ENCODE data around the gene VAMP5. TPM values are rescaled to one million over a fixed set of nuclear protein-coding genes. Genes with fewer than 3 reads are reported as not detected.

Gene VAMP5
- total and polyA plus RNA-seq, 2 experiments from 2014 or later = 2.7 to 36.1 TPM

DNA sequence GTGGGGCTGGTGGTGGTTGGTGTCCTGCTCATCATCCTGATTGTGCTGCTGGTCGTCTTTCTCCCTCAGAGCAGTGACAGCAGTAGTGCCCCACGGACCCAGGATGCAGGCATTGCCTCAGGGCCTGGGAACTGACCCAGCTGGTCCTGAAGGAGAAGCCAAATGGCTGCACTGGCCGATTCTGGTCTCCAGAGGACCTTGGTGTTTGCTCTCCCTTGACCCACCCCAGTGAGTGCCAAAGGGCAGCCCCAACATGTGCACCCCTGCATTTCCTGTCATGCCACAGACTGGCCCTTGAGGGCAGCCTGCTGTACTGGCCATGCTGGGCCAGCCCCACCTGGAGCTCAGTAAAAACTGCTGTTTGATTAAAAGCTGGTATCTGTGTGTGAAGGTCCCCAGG is 8.8 kb downstream of the VAMP5 start:
- Histone ChIP-seq H3K4me3 (no peak overlapping the region), H3K9me2 (replicated peaks; ENCODE audit: insufficient read depth) (no peaks in the 10 kb centered on the region), H3K4me2 (no peak overlapping the region), H3K27me3 (no peaks in the 10 kb centered on the region), H4K20me1 (ENCODE audit: insufficient read depth, poor library complexity, severe bottlenecking) (peaks cover 5% of the 10 kb centered on the region), H3K4me1 (ENCODE audit: insufficient read depth) (peaks cover 14% of the 10 kb centered on the region), H3K79me2 (peaks cover 20% of the 10 kb centered on the region), H3K9me3 (ENCODE audit: low read depth) (no peaks in the 10 kb centered on the region), H2AFZ (no peak overlapping the region), H3K36me3 (replicated peaks; ENCODE audit: insufficient read depth, low read depth) (no peaks in the 10 kb centered on the region), H3K27ac (no peak overlapping the region)
- WGBS (ENCODE audit: low lambda C conversion rate, missing lambda C conversion rate) = 51% methylated on average over 3 of the region's 3 CpGs
- no peak for DNase-seq (ENCODE audit: low spot score)
- TF ChIP-seq EZH2 (IDR thresholded peaks at IDR 0.05; ENCODE audit: borderline replicate concordance) = no peak

DNA sequence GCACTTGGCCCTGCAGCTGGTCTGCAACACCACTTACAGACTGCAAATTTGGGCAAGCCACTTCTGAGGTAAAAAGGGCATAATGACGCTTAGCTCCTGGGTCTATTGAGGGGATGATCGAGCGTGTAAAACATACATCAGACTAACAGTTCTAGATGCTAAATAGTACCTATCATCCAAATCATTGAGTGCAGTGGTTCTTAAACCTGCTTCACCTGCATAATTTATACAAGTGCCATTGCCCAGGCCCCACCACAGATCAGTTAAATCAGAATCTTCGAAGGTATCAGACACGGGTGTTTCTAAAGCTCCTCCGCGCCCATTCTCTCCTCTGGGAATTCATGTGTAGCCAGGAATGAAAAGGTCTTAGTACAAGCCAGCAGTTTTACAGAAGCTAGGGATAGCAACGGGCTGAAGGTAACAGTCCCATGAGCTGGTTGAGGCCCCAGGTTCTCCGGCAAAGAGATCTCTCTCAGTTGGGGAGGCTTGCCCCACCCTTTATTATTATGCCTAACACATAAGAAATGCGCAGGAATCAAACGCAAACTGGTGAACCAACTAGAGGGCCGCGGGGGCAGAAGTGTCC is 10.6 kb downstream of the VAMP5 start:
- H3K9me3 ChIP-seq (ENCODE audit: low read depth) = no peaks in the 10 kb centered on the region
- peak overlapping the region; percentile 48 for H2AFZ ChIP-seq
- TF ChIP-seq, protein P1, sequence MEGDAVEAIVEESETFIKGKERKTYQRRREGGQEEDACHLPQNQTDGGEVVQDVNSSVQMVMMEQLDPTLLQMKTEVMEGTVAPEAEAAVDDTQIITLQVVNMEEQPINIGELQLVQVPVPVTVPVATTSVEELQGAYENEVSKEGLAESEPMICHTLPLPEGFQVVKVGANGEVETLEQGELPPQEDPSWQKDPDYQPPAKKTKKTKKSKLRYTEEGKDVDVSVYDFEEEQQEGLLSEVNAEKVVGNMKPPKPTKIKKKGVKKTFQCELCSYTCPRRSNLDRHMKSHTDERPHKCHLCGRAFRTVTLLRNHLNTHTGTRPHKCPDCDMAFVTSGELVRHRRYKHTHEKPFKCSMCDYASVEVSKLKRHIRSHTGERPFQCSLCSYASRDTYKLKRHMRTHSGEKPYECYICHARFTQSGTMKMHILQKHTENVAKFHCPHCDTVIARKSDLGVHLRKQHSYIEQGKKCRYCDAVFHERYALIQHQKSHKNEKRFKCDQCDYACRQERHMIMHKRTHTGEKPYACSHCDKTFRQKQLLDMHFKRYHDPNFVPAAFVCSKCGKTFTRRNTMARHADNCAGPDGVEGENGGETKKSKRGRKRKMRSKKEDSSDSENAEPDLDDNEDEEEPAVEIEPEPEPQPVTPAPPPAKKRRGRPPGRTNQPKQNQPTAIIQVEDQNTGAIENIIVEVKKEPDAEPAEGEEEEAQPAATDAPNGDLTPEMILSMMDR (IDR thresholded peaks at IDR 0.05; ENCODE audit: poor library complexity) = no peak
- TF ChIP-seq EZH2phosphoT487 (IDR thresholded peaks at IDR 0.05; ENCODE audit: low read depth, severe bottlenecking, unreplicated experiment) (no peak), EZH2 (IDR thresholded peaks at IDR 0.05; ENCODE audit: borderline replicate concordance) (no peak)
- peak overlapping the region; percentile 90 for H3K27ac ChIP-seq
- H3K9me2 ChIP-seq (replicated peaks; ENCODE audit: insufficient read depth) = no peaks in the 10 kb centered on the region
- H3K36me3 ChIP-seq (replicated peaks; ENCODE audit: insufficient read depth, low read depth) = no peaks in the 10 kb centered on the region
- WGBS (ENCODE audit: low lambda C conversion rate, missing lambda C conversion rate) = 27% methylated on average over 13 of the region's 13 CpGs
- no peak for DNase-seq (ENCODE audit: low spot score)
- H3K79me2 ChIP-seq = peaks cover 20% of the 10 kb centered on the region
- peak overlapping the region; percentile 81 for H3K4me2 ChIP-seq
- H4K20me1 ChIP-seq (ENCODE audit: insufficient read depth, poor library complexity, severe bottlenecking) = peaks cover 5% of the 10 kb centered on the region
- no peaks in the 10 kb centered on the region for H3K27me3 ChIP-seq
- peak overlapping the region; percentile 25 for H3K4me3 ChIP-seq
- H3K4me1 ChIP-seq (ENCODE audit: insufficient read depth) = peaks cover 10% of the 10 kb centered on the region

DNA sequence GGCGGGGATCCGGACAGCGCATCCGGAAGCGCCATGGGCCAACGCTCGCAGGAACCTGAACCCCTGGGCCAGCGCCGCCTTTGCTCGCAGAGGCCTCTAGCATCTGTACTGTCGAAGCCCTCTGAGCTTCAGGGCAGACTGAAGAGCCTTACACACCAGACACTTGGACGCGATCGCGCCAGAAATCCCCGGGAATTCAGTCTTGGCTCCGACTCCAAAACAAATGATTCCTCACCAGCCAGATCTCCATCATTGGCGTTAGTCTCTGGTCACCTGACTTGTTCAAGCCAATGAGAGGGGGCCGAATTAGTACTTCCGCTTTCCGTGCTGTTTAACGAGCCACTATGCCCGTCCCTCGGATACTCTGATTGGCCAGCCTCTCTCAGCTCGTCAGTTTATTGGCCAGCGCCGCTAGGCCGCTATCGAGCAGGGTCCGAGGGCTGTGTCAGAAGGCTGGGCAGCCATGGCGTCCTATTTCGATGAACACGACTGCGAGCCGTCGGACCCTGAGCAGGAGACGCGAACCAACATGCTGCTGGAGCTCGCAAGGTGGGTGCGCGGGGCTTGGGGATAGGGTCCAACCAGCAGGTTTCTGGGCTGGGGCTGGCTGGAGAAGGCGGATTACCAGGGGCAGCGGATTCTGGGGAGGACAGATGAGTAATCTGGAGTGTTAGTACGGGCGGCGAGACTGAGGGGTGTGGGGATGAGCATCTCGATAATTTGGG is 11.2 kb downstream of the VAMP5 start, which contains the start of gene RNF181:
RNF181 (plus strand) TSS at position 445 of the 725 bp plus-strand sequence; CDS start at position 464, 19 bp downstream.
- peaks cover 20% of the 10 kb centered on the region for H3K79me2 ChIP-seq
- H3K4me2 ChIP-seq = peak within 1 kb of the TSS; percentile 81
- TF ChIP-seq EZH2 (IDR thresholded peaks at IDR 0.05; ENCODE audit: borderline replicate concordance) (no peak), EZH2phosphoT487 (IDR thresholded peaks at IDR 0.05; ENCODE audit: low read depth, severe bottlenecking, unreplicated experiment) (no peak)
- peak within 1 kb of the TSS; percentile 48 for H2AFZ ChIP-seq
- H3K36me3 ChIP-seq (replicated peaks; ENCODE audit: insufficient read depth, low read depth) = no peaks in the 10 kb centered on the region
- peak within 1 kb of the TSS; percentile 42 for H3K4me3 ChIP-seq
- peaks cover 5% of the 10 kb centered on the region for H4K20me1 ChIP-seq (ENCODE audit: insufficient read depth, poor library complexity, severe bottlenecking)
- H3K27me3 ChIP-seq = no peaks in the 10 kb centered on the region
- no peaks in the 10 kb centered on the region for H3K9me2 ChIP-seq (replicated peaks; ENCODE audit: insufficient read depth)
- peak within 1 kb of the TSS; percentile 90 for H3K27ac ChIP-seq
- DNase-seq (ENCODE audit: low spot score) = peak; percentile 98
- H3K4me1 ChIP-seq (ENCODE audit: insufficient read depth) = peaks cover 7% of the 10 kb centered on the region
- under 1% methylated on average over 46 of the region's 47 CpGs for WGBS (ENCODE audit: low lambda C conversion rate, missing lambda C conversion rate)
- H3K9me3 ChIP-seq (ENCODE audit: low read depth) = no peaks in the 10 kb centered on the region

DNA sequence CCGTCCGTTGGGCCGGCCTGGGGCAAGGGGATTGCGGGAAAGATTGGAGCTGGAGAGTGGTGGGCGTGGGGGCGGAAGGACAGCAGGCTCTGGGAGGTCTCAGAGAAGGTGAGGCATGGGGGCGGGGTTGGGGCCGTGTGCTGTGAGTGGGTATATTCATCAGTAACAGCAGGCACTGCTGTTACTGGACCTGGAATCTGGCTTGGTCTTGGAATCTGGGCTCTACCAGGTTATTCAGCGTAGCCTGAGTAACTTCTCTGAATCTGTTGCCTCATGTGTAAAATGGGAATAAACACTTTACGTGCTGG is 11.7 kb downstream of the VAMP5 start:
- no peak for TF ChIP-seq EZH2phosphoT487 (IDR thresholded peaks at IDR 0.05; ENCODE audit: low read depth, severe bottlenecking, unreplicated experiment)
- no peak for TF ChIP-seq EZH2 (IDR thresholded peaks at IDR 0.05; ENCODE audit: borderline replicate concordance)
- TF ChIP-seq, protein P1 (IDR thresholded peaks at IDR 0.05; ENCODE audit: poor library complexity) = no peak
- Histone ChIP-seq H3K4me3 (peak overlapping the region; percentile 42), H3K9me2 (replicated peaks; ENCODE audit: insufficient read depth) (no peaks in the 10 kb centered on the region), H3K9me3 (ENCODE audit: low read depth) (no peaks in the 10 kb centered on the region), H3K4me2 (peak overlapping the region; percentile 80), H3K79me2 (peaks cover 22% of the 10 kb centered on the region), H3K27ac (peak overlapping the region; percentile 75), H3K36me3 (replicated peaks; ENCODE audit: insufficient read depth, low read depth) (no peaks in the 10 kb centered on the region), H3K27me3 (no peaks in the 10 kb centered on the region), H4K20me1 (ENCODE audit: insufficient read depth, poor library complexity, severe bottlenecking) (peaks cover 5% of the 10 kb centered on the region), H2AFZ (peak overlapping the region; percentile 42), H3K4me1 (ENCODE audit: insufficient read depth) (peaks cover 7% of the 10 kb centered on the region)
- 8% methylated on average over 10 of the region's 10 CpGs for WGBS (ENCODE audit: low lambda C conversion rate, missing lambda C conversion rate)
- peak; percentile 52 for DNase-seq (ENCODE audit: low spot score)

All from hepatocyte (in vitro differentiated cells).